B cell (primary cell): ENCODE data around the gene ERP29.

Experiments used
- EZH2 ChIP-seq: IDR thresholded peaks from 2 replicates; pipeline ENCODE4 v1.6.1; 2012; ENCODE audit warnings: borderline replicate concordance, low read depth, mild to moderate bottlenecking, moderate library complexity, low read length; ENCODE audit not compliant: insufficient read depth, poor library complexity, severe bottlenecking
- TF ChIP-seq, protein P1 (sequence below): fragments of 200-600 bp; IDR thresholded peaks from one replicate; pipeline ENCODE4 v1.8.0; 2022; ENCODE audit warnings: antibody characterized with exemption, mild to moderate bottlenecking

DNA sequence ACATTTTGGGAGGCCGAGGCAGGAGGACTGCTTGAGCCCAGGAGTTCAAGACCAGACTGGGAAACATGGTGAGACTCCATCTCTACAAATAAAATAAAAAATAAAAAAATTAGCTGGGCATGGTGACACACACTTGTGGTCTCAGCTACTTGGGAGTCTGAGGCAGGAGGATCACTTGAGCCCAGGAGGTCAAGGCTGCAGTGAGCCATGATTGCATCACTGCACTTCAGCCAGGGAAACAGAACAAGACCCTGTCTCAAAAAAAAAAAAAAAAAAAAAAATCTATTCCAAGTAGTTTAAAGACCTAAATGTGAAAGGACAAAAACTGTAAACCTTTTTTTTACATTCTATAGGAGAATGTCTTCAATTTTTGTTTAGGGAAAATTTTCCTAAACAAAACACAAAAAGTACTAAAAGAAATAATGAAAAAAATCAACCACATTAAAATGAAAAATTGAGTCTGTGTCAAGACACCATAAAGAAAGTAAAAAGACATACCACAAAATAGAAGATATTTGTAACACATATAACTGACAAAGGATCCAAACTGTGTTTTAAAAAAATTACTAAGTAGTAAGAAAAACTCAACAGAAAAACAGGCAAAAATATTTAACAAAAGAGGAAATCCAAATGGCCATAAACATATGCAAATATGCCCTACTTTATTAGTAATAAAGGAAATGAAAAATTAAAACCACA is 17.3 kb upstream of the ERP29 start:
- TF ChIP-seq, protein P1, sequence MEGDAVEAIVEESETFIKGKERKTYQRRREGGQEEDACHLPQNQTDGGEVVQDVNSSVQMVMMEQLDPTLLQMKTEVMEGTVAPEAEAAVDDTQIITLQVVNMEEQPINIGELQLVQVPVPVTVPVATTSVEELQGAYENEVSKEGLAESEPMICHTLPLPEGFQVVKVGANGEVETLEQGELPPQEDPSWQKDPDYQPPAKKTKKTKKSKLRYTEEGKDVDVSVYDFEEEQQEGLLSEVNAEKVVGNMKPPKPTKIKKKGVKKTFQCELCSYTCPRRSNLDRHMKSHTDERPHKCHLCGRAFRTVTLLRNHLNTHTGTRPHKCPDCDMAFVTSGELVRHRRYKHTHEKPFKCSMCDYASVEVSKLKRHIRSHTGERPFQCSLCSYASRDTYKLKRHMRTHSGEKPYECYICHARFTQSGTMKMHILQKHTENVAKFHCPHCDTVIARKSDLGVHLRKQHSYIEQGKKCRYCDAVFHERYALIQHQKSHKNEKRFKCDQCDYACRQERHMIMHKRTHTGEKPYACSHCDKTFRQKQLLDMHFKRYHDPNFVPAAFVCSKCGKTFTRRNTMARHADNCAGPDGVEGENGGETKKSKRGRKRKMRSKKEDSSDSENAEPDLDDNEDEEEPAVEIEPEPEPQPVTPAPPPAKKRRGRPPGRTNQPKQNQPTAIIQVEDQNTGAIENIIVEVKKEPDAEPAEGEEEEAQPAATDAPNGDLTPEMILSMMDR = no peak
- no peak for TF ChIP-seq EZH2
